Adipose tissue (tissue), 3 donors: ENCODE measurements around the gene MCTP1. TPM values are rescaled to one million over a fixed set of nuclear protein-coding genes. Genes with fewer than 3 reads are reported as not detected.

Experiments
- H3K27ac ChIP-seq: one replicate; pipeline ENCODE4 v1.5.1; 2013; ENCODE audit warnings: low read depth, low read length
- WGBS, 3 donors: extraction: QIAGEN DNeasy Blood & Tissue Kit; methylation state at CpG; one replicate each; pipeline ENCODE4 v1.1.7; 2013; 5-methylcytosine and 5-hydroxymethylcytosine counted together
- polyA plus RNA-seq, 3 donors: library from polyadenylated mRNA; stranded (reverse); fragments of 200-250 nt; gene quantifications; one replicate each; pipeline ENCODE4 v1.2.3, GENCODE V29; 2013
- donor health status: healthy with polysubstance abuse.
- donor health status: Bipolar disorder and iron deficiency.
- donor health status: healthy.

MCTP1 gene
- polyA plus RNA-seq, 3 donors: 1.5 to 14.9 (median 13.3) TPM

GRCh38 chr5:94745786-94746730, 538.8 kb downstream of the MCTP1 start:
- 70 to 92% (median 79%) methylated on average over 5 of the region's 5 CpGs for WGBS, 3 donors
- H3K27ac ChIP-seq: no peak overlapping the region

GRCh38 chr5:94744906-94745305, 540.0 kb downstream of the MCTP1 start:
- WGBS, 3 donors: 88 to 94% (median 91%) methylated on average over 2 of the region's 2 CpGs
- no peak overlapping the region for H3K27ac ChIP-seq

GRCh38 chr5:94742852-94743251, 542.0 kb downstream of the MCTP1 start:
- no peak overlapping the region for H3K27ac ChIP-seq
- WGBS, 3 donors: 83 to 92% (median 91%) methylated on average over 4 of the region's 4 CpGs

- 62 to 72% (median 70%) methylated on average over 2 of the region's 2 CpGs for WGBS, 3 donors
- no peak overlapping the region for H3K27ac ChIP-seq
These were observed 544.6 kb downstream of the MCTP1 start for GRCh38 chr5:94740286-94740685.

- WGBS, 3 donors: 42 to 93% (median 86%) methylated on average over 1 of the region's 1 CpG
These were observed 548.4 kb downstream of the MCTP1 start for GRCh38 chr5:94736498-94736897.

GRCh38 chr5:94731471-94731870, 553.4 kb downstream of the MCTP1 start:
- H3K27ac ChIP-seq: no peak overlapping the region
- 22 to 29% (median 24%) methylated on average over 1 of the region's 1 CpG for WGBS, 3 donors

More at GRCh38 chr5:94736498-94736897, 548.4 kb downstream of the MCTP1 start:
- H3K27ac ChIP-seq: no peak overlapping the region

DNA sequence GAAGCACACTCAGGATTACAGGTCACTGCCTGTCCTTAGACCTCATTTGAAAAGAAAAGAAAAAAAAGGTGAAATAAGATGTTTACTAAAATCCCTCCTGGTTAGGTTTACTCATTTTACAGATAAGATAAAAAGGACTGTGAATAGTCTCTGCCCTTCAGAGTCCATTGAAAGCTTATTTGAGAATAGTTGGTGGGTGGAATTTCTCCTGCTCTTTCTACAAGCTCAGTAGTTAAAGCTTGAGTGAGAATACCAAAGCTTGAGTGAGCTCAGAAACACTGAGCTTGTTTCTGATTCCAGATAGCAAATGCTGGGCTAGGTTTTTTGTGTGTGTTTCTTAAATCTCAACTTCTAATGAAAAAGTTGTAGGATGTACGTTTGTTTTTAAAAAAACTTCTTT, 559.8 kb downstream of the MCTP1 start:
- 45 to 94% (median 71%) methylated on average over 1 of the region's 1 CpG for WGBS, 3 donors
- no peak overlapping the region for H3K27ac ChIP-seq

GRCh38 chr5:94715768-94716167, 569.1 kb downstream of the MCTP1 start:
- 56 to 94% (median 89%) methylated on average over 3 of the region's 3 CpGs for WGBS, 3 donors
- H3K27ac ChIP-seq: no peak overlapping the region

DNA sequence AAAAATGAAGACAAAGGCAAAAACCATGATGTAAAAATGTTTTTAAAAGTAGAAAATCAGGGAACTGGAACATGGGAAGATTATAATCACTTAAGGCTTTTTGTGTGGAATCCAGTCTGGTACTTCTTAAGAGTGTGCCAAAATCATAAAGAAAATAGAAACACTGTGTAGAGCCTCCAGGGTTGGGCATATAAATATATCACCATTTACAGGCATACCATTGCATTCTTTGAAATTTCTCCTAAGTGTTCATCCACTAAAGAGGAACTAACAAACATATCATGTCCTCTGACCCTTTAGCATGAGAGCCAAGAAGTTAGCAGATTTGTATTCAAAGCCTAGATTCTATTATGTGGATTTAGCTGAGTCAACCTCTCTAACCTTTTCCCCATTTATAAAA, 573.1 kb downstream of the MCTP1 start:
- H3K27ac ChIP-seq: no peak overlapping the region

- WGBS, 3 donors: 79 to 92% (median 90%) methylated on average over 1 of the region's 1 CpG
These were observed 575.6 kb downstream of the MCTP1 start for GRCh38 chr5:94709277-94709676.

DNA sequence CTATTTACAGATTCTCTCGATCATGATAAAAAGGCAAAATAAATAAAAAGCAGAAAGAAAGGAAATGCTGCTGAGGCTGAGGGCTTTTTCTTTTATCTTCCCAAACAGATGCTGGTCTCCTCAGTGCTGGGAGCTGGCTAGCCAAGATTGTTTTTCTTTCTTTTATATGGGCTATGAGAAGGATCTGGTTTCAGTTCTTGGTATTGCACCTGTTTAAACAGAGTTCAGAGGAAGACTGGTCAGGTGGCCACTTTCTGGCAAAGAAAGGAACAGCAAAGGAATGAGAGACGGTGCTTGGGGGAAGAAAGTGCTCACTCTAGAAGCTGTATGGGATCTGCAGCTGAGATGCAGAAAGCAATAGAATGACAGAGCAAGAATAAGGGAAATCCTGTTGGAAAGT, 577.5 kb downstream of the MCTP1 start:
- H3K27ac ChIP-seq: no peak overlapping the region
- 12 to 48% (median 45%) methylated on average over 2 of the region's 2 CpGs for WGBS, 3 donors

More at GRCh38 chr5:94709277-94709676, 575.6 kb downstream of the MCTP1 start:
- no peak overlapping the region for H3K27ac ChIP-seq

- H3K27ac ChIP-seq: no peak overlapping the region
- 45 to 86% (median 83%) methylated on average over 1 of the region's 1 CpG for WGBS, 3 donors
These were observed 579.5 kb downstream of the MCTP1 start for GRCh38 chr5:94705427-94705826.

DNA sequence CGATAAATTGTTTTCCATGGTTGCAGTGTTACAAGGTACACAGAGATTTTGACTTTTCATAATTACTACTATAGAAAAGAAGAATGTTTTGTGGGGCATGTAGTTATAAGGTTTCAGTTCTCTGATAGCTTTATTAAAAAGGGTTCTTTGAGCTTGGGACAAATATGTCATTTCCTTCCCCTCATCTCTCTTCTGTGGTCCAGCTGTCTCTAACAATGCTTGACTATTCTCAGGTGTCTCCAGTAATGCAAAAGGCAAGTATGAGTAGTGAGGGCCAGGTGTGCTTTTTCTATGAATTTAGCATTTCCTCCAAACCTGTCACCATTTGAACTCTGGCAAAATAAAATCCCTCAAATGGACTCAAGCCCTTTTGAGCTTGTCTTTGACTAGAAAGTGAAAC, 582.2 kb downstream of the MCTP1 start:
- 94 to 98% (median 95%) methylated on average over 1 of the region's 1 CpG for WGBS, 3 donors
- no peak overlapping the region for H3K27ac ChIP-seq

DNA sequence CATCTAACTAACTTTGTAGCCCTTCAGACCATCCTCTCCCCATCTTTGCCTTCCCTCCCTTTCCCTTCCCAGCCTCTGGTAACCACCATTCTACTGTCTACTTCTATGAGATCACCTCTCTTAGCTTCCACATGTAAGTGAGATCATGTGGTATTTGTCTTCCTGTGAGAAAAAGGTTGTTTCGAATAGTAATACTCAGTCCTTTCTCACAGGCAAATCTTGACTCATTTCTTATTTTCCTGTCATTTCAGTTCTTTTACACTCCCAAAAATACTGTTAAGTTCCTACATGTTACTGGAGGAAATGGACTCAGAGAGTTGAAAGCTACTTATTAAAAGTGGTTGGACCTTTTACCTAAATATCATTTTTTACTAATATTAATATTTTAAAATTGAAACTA, 584.3 kb downstream of the MCTP1 start:
- 73 to 92% (median 83%) methylated on average over 1 of the region's 1 CpG for WGBS, 3 donors
- no peak overlapping the region for H3K27ac ChIP-seq

DNA sequence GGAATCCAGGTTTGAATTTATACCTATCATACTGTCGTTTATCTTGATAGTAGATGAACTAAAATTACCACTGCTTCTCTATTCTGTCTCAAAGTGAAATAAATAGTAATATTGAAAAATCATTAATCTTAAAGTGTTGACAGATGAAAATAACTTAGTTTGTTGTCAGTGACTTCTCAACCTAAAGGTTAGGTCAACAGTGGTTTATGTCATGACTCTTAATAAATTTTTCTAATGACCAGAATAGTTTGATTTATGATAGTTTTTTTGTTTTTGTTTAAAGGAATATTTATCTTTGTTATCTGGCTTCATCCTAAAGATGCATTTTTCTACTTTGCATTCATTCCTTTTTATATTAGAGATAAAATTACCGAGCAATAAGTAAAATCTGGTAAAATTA, 585.3 kb downstream of the MCTP1 start:
- no peak overlapping the region for H3K27ac ChIP-seq
- 67 to 95% (median 92%) methylated on average over 2 of the region's 2 CpGs for WGBS, 3 donors

GRCh38 chr5:94698197-94698596, 586.7 kb downstream of the MCTP1 start:
- H3K27ac ChIP-seq: no peak overlapping the region
- WGBS, 3 donors: 75 to 92% (median 89%) methylated on average over 5 of the region's 5 CpGs

GRCh38 chr5:94694671-94695070, 590.2 kb downstream of the MCTP1 start:
- H3K27ac ChIP-seq: no peak overlapping the region
- WGBS, 3 donors: 95 to 96% (median 95%) methylated on average over 2 of the region's 2 CpGs

DNA sequence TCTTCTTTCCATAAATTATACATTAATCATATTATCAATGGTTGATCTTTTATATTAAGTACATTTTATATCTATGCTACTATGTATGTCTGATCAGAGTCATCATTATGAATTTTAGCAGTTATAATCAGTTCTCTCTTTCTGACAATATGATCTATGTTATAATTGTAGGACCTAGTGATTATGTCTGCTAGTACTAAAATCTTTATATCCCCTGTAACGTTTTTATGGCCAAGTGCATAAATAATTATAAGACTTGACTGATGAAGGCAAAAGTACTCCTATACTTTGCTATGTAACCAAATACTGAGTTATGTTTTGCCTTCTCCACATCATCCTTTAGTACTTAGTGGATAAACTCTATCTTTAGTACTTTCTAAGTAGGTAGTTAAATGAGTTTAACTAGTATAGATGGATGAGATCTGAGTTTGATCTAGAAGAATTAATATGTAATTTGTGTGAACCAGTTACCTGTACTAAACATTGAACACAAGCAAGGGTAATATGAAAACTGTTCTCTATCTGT, 591.0 kb downstream of the MCTP1 start:
- WGBS, 3 donors: 51 to 65% (median 62%) methylated on average over 1 of the region's 1 CpG

GRCh38 chr5:94693043-94693822, 591.7 kb downstream of the MCTP1 start:
- WGBS, 3 donors: 48 to 61% (median 60%) methylated on average over 5 of the region's 5 CpGs
- H3K27ac ChIP-seq: no peak overlapping the region

More for the DNA sequence above, 591.0 kb downstream of the MCTP1 start:
- H3K27ac ChIP-seq: no peak overlapping the region
